IMR-90 (cell line): ENCODE results near the gene LMBR1L.

Source experiments
- BHLHE40 ChIP-seq: fragments of 150-350 bp; IDR thresholded peaks from 2 replicates; pipeline ENCODE4 v1.6.1; 2016; ENCODE audit warnings: mild to moderate bottlenecking, low read depth, low read length
- CHD1 ChIP-seq: IDR thresholded peaks from 2 replicates; pipeline ENCODE4 v1.6.1; 2012; ENCODE audit warnings: low read depth, low read length, improper control_type of control experiment
- MAFK ChIP-seq: IDR thresholded peaks from 2 replicates; pipeline ENCODE4 v1.6.1; 2012; ENCODE audit warnings: low read depth, low read length, improper control_type of control experiment
- MAZ ChIP-seq: IDR thresholded peaks from 2 replicates; pipeline ENCODE4 v1.6.1; 2012; ENCODE audit warnings: low read depth, mild to moderate bottlenecking, low read length, improper control_type of control experiment, moderate library complexity, borderline replicate concordance
- MXI1 ChIP-seq: IDR thresholded peaks from 2 replicates; pipeline ENCODE4 v1.6.1; 2012; ENCODE audit warnings: low read depth, mild to moderate bottlenecking, low read length, moderate library complexity, borderline replicate concordance
- POLR2A ChIP-seq: IDR thresholded peaks from 2 replicates; pipeline ENCODE4 v1.6.1; 2012; ENCODE audit warnings: mild to moderate bottlenecking, low read depth, low read length
- RAD21 ChIP-seq: IDR thresholded peaks from 2 replicates; pipeline ENCODE4 v1.6.1; 2012; ENCODE audit warnings: low read length, improper control_type of control experiment
- RFX5 ChIP-seq: IDR thresholded peaks from 2 replicates; pipeline ENCODE4 v1.8.0; 2012; ENCODE audit warnings: low read depth, mild to moderate bottlenecking, low read length, moderate library complexity
- SMC3 ChIP-seq: fragments of 150-350 bp; IDR thresholded peaks from 2 replicates; pipeline ENCODE4 v1.6.1; 2016; ENCODE audit warnings: low read depth, mild to moderate bottlenecking, antibody characterized with exemption, low read length, moderate library complexity
- TF ChIP-seq, protein P1 (sequence below): conservative IDR thresholded peaks from 2 replicates; pipeline ENCODE4 v1.5.1; 2012; ENCODE audit warnings: mild to moderate bottlenecking, low read depth, low read length, improper control_type of control experiment
- TF ChIP-seq, protein P2 (sequence below): fragments of 150-350 bp; IDR thresholded peaks from 2 replicates; pipeline ENCODE4 v1.6.1; 2017; ENCODE audit warnings: mild to moderate bottlenecking, antibody characterized with exemption, low read length, low read depth
- TF ChIP-seq, protein P3 (sequence below): fragments of 150-350 bp; IDR thresholded peaks from 2 replicates; pipeline ENCODE4 v1.6.1; 2016; ENCODE audit warnings: low read depth, mild to moderate bottlenecking, low read length, moderate library complexity, borderline replicate concordance

DNA sequence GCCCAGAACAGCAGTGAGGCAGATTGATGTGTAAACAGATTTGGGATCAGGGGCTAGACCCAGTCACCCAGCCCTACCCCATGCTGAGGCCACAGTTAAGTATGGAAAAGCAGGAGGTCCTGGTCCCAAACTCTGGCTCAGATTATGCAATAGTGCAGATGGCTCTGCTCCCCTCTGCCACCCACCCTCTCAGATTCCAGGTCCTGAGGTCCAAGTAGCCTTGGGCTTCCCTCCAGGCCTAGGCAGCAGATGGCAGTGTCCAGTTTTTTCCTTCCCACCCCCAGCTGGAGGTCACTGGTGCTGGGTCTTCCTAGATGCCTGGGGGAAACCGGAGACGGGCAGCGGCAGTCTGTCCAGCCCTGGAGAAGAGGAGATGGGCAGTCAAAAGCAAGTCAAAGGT is 13.3 kb downstream of the LMBR1L start:
- TF ChIP-seq SMC3 (no peak), POLR2A (no peak), RFX5 (no peak), MXI1 (no peak), BHLHE40 (no peak), RAD21 (no peak), CHD1 (no peak), MAFK (no peak), MAZ (no peak)
- TF ChIP-seq, protein P1, sequence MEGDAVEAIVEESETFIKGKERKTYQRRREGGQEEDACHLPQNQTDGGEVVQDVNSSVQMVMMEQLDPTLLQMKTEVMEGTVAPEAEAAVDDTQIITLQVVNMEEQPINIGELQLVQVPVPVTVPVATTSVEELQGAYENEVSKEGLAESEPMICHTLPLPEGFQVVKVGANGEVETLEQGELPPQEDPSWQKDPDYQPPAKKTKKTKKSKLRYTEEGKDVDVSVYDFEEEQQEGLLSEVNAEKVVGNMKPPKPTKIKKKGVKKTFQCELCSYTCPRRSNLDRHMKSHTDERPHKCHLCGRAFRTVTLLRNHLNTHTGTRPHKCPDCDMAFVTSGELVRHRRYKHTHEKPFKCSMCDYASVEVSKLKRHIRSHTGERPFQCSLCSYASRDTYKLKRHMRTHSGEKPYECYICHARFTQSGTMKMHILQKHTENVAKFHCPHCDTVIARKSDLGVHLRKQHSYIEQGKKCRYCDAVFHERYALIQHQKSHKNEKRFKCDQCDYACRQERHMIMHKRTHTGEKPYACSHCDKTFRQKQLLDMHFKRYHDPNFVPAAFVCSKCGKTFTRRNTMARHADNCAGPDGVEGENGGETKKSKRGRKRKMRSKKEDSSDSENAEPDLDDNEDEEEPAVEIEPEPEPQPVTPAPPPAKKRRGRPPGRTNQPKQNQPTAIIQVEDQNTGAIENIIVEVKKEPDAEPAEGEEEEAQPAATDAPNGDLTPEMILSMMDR, result no peak
- TF ChIP-seq, protein P2, sequence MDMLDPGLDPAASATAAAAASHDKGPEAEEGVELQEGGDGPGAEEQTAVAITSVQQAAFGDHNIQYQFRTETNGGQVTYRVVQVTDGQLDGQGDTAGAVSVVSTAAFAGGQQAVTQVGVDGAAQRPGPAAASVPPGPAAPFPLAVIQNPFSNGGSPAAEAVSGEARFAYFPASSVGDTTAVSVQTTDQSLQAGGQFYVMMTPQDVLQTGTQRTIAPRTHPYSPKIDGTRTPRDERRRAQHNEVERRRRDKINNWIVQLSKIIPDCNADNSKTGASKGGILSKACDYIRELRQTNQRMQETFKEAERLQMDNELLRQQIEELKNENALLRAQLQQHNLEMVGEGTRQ, result no peak
- TF ChIP-seq, protein P3, sequence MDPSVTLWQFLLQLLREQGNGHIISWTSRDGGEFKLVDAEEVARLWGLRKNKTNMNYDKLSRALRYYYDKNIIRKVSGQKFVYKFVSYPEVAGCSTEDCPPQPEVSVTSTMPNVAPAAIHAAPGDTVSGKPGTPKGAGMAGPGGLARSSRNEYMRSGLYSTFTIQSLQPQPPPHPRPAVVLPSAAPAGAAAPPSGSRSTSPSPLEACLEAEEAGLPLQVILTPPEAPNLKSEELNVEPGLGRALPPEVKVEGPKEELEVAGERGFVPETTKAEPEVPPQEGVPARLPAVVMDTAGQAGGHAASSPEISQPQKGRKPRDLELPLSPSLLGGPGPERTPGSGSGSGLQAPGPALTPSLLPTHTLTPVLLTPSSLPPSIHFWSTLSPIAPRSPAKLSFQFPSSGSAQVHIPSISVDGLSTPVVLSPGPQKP, result no peak
